NCI-H524 (cell line): Measurements from ENCODE around the gene CYSRT1.

Experiments used
- DNase-seq, 2 experiments: peaks; one replicate each; lab custom pipeline; 2025; lab: John Stamatoyannopoulos, UW

The CYSRT1 gene

DNA sequence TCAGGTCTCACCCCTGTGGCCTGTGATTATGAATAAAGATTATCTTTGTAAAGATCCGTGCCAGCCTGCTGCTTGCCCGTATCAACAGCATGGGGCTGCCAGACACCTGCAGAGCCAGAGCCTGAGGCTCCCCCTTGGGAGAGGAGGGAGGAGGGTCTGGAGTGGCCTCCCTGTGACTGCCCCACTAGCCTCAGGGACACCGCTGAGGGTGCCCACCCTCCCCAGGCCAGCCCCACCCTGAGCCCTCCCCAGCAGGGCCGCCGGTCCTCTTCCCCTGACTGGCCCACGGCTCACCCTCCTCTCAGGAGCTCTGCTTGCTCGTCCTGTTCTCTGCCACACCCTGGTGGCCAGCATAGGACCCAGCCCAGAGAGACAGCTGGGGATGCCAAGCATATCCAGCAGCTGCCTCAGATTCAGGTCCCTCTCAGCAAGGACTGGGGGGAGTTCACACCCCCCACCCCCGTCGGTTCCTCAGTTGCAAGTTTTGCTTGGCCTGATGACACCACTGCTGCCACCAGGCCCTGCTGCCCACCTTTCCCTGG is 34.6 kb upstream of the CYSRT1 start:
- DNase-seq: no peak

DNA sequence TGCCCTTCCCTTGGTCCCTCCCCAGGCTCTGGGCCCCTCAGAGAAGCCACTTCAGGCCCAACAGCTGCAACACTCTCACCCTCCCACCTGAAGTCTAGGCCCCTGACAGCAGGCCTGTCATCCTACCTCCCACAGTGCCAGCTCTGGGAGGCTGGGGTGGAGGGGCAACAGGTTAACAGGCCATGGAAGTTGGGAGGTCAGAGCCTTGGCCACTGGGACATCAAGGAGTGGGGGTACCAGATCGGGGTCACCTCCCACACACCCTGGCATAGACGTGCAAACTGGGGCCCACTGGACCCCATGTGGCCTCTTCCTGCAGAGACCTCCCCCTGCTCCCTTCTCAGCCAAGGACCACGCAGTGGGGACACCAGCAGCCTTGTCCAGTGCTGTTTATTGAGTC is 33.7 kb upstream of the CYSRT1 start:
- DNase-seq: no peak

DNA sequence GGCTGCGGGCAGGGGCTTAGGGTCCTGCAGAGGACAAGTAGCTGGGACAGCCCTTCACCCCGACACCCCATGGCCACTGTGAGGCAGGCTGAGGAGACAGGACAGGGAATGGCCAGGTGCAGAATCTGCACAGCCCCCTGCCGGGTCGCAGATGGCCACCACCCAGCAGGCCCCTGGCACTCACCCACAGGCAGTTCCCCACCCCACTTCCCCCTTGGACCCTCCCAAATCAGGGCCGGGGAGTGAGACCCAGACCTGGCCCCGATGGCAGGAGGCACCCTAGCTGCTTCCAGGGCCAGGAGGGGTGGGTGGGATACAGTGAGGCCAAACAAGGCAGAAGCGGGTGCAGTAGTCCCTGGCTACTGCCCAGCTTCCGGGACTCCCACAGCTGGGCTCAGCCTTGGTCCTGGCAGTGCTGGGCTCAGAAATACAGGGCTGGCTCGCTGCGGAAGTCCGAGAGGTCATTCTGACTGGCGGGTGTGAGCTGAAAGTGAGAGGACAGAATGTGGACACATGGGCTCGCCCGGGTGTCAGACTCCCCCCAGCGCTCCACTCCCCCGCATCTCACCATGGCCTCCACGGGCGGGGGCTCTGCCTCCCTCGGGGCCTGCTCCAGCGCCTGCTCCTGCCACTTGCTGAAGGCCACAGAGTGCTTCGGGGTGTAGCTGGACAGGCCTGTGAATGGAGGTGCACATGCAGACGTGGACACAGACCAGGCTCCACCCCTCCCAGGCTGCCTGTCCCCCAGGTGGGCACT is 33.1 kb upstream of the CYSRT1 start:
- no peak for DNase-seq

DNA sequence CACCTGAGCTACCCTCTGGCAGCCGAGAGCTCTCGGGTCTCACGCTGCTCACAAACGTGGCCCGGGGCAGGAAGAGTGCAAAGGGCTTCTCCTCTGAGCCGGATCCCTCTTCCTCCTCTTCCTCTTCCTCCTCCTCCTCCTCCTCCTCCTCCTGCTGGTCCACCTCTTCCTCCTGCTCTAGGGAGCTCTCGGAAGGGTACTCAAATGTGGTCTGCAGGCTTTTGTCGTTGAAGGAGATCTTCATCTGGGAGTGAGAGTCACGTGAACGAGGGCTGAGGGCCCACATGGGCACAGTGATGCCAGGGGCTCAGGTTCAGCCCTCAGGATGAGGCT is 32.6 kb upstream of the CYSRT1 start:
- no peak for DNase-seq

DNA sequence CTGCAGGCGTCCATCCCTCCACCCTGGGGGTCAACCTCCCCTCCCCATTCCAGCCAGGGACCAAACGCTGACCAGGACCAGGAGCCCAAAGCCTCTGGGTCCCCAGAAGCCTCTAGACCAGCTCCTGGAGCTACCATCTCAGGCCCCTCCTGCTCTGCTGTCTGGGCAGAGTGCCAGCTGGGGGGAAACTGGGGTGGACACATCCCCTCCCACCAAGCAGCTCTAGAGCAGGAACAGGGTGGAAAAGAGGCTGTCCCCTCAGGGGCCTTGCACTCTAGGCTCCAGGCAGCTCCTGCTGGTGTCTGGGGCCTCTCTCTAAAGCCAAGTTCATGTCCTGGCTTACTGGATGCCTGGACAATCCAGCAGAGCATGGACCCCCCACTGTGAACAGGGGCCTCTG is 32.1 kb upstream of the CYSRT1 start:
- DNase-seq: no peak

DNA sequence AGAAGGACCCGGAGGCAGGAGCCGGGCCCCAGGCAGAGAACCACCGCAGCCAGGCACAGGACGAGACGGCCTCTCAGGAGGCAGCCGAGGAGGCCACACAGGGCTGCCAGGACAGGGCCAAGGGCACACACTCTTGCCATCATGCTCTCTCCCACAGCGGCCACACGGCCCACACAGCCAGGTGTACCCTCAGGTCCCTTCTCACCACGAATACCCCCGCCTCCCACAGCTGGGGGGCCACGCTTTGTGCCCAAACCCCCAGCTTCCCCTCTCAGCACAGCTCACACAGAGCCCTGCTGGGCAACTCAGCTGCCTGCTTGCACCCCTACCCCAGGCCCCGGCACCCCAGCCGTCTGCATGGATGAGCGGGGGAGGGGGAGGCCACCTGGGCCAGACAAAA is 31.2 kb upstream of the CYSRT1 start:
- no peak for DNase-seq

DNA sequence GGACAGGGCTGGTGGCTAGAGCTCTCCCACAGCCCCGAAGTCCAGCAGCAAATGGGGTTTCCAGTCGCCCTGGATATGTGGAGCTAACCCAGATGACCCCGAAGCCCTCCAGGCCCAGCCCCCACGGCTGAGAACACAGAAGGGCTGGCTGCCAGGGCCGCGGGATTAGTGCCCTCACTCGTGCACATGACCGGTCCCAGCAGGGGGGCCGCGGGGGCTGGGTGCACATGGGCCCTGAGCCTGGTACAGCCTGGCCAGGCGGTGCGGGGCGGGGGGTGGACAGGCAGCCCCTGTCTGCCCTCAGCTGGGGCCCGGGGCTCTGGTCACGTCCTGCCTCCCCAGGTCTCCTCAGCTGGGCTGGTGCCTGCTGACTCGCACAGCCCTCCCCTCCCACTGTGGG is 30.6 kb upstream of the CYSRT1 start:
- peak; percentile 42 to 80 for DNase-seq

DNA sequence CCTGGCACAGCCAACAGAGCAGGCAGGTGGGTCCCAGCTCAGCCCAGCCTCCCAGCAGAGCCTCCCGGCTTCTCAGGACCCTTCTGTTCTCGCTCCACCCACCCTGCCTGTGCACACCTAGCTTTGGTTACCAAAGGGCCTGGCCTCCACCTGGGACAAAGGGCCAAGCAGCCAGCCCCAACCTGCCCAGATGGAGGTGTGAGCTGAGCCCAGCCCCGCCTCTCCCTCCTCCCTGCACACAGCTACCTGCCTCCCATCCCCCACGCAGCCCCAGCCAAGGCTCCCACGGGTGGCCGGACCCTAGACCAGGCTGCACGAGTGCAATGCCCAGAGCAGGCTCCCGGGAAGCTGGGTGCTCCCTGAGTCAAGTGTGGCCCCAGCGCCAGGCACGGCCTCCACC is 30.1 kb upstream of the CYSRT1 start:
- no peak for DNase-seq

DNA sequence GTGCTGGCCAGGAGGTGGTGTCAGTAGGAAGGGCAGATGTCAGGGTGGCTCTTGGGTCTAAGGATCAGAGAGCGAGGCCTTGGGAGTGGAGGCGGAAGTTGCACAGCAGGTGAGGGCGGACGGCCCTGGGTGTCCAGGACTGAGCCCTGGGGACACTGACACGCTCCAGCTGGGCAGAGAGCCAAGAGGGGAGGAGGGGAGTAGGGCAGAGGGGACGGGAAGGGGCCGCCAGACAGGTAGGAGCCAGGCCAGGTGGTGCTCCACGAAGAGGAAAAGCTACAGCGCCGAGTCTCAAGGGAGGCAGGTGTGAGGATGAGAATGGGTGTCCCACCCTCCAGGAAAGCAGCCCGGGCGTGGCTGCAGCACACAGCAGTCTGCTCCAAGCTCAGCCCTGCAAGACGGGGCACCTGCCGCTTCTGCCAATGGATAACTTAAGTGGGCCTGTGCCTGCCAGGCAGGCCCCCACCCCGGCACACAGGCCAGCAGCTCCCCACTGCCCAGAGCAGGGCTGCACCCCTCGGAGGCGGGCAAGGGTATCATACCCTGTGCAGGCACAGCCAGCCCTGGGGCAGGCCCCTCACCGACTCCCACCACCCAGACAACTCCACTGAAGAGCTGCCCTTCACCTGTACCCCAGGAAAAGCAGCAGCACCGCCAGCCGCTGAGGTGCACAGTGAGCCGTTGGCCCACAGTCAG is 29.3 kb upstream of the CYSRT1 start:
- no peak for DNase-seq

DNA sequence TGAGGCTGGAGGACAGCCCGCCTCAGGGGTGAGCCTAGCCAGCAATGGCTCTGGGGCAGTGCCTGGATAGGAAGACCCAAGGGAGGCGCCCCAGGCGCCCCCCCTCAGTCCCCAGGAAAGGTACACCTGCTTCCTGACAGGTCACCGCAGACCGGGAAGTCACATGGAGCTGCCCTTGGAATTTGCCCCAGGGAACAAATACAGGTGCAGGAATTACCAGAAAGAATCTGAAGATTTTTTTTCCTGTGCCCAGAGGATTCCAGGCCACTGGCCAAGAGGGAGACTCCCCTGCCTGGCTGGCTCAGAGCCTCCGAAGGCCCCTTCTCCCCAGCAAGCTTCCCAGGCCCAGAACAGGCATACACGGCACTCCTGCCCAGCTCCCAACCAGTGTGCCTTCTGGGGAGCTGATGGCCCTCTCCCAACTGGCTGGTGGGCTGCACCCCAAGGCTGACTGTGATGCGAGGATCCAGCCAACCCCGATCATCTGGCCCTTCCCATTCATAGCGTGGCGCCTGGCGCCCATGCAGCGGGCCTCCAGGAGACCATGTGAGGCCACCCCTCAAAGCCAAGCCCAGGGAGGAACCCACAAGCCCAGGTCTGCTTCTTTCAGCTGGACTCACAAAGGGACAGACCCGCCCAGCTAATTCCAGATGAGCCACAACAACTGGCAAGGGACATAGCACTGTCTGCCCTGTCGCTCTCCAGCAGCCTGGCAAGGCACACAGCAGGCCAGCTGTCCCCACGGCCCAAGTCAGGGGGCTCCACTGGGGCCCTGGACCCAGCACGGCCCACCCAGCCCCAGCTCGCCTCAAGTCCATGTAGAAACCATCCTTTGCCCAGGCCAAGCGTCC is 26.7 kb upstream of the CYSRT1 start:
- no peak for DNase-seq

DNA sequence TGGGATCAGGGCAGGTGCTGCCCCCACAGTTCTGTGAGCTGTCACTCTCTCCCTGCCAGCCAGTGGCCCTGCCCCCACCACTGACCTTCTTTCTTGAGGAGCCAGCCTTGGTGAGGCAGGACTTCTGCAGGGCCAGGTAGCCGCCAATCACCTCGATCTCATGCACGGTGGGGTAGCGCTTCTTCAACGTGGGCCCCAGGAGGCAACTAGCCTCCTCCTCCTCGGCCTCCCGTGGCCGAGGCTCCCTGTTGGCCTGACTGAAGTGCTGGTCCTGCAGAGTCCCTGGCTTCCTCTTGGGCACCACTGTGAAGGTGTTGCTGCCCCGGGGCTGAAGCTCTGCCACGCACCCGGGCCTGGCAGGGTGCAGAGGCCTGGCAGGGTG is 26.1 kb upstream of the CYSRT1 start:
- no peak for DNase-seq

DNA sequence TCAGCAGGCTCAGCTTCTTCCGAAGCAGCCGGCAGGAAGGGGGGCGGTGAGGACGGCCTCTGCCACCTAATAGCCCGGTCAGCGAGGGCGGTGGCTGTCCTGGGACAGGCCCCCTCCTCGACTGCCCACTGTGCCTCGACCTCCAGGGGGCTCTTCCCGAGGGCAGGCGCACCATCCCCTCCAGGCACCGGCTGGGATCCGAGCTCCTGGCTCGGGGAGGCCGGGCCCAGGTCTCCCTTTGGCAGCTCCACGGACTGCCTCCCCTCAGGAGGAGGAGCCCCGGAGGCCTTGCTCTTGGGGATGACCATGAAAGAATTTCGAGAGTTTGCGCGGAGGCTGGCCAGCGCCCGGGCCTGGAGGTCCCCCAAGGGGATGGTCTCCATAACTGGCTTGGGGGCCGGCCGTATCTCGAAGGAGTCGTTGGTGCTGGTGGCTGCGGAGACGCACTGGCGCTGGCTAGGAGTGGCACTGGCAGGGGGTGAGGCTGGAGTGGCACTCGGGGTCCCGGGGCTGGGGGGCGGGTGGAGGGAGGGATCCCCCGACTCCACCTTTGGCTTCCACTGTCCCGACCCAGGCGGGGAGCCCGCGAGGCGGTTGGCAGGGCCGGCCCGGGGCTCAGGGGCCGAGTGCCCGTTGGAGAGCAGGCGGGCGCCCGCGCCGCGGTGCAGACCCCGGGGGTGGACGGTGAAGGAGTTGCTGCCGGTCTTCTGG is 25.4 kb upstream of the CYSRT1 start:
- DNase-seq: no peak

DNA sequence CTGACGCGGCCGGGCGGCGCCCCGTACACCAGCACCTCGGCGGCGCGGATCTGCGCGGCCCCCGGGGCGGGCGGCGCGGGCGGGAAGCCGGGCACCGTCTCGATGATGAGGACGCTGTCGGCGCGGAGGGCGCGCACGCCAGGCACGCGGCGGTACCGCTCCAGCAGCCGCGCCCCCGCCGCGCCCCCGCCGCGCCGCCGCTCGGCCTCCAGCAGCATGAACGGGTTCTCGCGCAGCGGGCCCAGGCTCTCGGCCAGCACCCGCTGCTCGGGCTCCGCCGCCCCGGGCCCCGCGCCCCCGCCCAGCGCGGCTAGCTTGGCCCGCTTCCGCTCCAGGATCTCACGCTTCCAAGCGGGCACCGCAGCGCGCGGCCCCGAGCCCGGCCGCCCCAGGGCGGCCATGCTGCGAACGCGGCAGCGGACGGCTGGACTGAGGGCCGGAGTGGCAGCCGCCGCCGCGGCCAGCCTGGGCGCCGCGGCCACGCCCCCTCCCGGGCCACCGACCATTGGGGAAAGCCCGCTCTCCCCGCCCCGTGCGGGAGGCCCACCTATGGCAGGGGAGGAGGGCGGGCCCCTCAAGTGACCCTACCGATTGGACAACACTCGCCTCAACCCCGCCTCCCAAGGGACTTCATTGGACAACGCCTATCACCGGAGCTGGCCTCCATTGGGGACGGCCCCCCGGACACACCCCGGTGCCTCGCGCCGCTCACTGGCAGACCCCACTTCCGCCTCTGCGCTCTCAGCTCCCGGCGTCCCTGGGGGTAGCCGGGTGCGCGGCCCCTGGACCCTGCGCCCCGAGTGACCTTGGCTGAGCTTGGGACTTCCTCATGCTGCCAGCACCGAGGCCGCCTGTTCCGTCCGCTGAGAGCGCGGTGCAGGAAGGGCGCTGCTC is 24.4 kb upstream of the CYSRT1 start, which contains the start of gene TPRN:
Gene TPRN, minus strand, starts transcription at position 431 of the 894 bp plus-strand sequence. Its CDS starts 30 bp downstream, at position 401.
- peak; percentile 100 for DNase-seq

DNA sequence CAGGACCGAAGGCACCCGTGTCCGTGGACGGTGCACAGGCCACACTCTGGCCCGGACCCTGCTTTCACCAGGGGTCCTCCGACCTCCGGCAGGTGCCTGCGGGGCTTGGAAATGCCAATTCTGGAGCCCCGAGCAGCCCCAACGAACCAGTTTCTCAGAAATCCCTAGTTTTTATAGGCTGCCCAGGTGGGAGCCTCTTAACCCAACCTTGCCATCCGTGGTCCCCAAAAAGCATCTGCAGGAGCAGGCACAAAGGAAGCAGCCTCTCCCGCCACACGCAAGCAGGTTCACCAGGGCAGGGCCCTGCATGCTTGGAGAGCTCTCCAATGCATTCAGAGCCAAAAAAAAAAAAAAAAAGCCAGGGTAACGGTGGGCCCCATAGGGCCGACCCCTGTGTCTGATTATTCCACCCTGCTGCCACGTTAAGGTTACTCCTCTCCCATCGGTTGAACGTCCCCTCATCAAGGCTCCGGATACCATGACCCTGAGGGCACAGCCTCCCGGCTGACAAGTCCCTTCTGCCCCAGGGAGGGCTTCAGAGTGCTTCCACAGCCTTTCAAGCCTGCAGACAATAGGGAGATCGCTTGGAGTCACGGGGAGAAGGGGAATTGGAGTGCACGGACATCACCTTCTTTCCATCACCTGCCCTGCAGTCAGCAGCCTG is 23.6 kb upstream of the CYSRT1 start:
- no peak for DNase-seq

DNA sequence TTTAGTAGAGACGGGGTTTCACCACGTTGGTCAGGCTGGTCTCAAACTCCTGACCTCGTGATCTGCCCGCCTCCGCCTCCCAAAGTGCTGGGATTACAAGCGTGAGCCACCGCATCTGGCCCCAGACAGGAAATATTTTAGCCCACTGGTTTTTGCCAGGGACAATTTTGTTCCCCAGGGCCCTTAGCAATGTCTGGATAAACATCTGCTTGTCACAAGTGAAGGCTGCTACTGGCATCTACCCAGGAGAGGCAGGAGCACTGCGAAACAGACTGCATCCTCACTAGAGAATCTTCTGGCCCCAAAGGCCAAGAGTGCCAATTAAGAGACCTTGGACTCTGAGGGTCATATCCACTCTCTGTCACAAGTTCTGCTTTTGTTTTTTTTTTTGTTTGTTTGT is 22.0 kb upstream of the CYSRT1 start:
- no peak for DNase-seq

DNA sequence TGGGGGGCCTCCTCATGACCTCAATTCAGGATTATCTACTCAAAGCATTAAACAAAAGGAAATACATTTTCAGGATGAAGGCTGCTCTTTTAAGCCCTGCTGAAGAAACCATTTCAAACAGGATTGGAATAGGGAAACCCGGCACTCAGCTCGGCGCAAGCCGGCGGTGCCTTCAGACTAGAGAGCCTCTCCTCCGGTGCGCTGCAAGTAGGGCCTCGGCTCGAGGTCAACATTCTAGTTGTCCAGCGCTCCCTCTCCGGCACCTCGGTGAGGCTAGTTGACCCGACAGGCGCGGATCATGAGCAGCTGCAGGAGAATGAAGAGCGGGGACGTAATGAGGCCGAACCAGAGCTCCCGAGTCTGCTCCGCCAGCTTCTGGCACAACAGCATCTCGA is 20.2 kb upstream of the CYSRT1 start:
- DNase-seq: no peak

DNA sequence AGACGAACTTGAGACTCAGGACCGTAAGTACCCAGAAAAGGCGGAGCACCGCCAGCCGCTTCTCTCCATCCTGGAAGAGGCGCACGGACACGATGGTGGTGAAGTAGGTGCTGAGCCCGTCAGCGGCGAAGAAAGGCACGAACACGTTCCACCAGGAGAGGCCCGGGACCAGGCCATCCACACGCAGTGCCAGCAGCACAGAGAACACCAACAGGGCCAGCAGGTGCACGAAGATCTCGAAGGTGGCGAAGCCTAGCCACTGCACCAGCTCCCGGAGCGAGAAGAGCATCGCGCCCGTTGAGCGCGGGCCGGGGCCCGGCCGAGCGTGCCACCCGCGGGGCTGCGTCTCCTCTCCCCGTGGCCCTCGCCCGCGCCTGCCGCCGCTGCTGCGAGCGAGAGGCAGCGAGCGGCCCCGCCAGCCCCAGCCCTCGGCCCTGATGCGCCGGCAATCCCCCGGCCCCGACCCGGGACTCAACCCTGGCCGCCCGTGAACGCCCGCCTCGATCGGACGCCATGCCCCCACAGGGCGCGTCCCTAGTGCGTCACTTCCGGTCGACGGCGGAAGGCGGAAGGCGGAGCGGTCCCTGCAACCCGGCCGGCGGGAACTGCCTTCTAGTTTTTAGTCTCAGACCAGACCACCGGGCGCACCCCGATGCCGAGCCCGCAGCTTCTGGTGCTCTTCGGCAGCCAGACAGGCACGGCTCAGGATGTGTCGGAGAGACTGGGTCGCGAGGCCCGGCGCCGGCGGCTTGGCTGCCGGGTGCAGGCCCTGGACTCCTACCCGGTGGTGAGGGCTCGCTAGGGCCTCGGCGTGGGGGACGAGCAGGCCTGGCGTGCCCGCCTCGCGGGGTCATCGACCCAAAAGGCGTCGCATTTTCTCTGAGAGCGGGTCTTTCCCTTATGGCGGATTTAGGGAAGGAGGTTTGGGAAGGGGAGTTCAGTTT is 19.6 kb upstream of the CYSRT1 start, which contains the start of the genes NDOR1 and TMEM203:
Gene NDOR1, plus strand, starts transcription at position 575 of the 944 bp plus-strand sequence. Its CDS starts 78 bp downstream, at position 653.
Gene TMEM203, minus strand, starts transcription at position 523 of the 944 bp plus-strand sequence. Its CDS starts 234 bp downstream, at position 289.
- peak; percentile 44 to 79 for DNase-seq

DNA sequence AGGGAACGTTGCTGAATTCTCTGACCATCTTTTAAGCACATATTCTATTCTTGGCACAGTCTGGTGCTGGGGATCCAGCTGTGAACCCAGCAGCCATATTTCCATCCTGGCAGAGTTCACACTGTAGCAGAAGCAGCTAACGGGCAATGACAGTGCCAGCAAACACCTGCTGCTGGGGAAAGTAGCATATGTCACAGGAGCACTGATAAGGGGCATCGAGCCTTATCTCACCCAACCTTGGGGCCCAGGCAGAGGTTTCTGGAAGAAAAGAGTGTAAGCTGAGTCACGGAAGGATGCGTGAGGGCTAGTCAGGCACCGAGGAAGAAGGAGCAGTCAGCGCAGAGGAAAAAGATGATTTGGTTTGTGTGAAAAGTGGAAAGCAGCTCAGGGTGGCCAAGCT is 18.4 kb upstream of the CYSRT1 start:
- DNase-seq: no peak

DNA sequence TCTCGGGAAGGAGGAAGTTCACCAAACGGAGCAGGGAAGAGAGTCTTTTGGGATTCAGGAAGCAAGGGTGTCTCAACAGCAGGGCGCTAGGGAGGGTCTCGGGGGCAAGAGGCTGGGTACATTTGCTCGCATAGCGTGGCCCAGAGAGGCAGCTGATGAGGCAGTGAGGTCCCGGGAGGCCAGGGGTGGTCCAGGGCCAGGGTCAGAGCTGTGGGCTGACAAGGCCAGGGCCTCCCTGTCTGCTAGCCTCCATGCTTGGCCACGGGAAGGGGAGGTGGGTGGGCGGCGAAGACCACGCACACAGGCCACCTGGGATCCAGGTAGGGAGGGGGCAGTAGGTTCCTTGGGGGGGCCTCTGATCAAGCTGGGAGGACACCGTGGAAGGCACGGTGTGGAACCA is 13.4 kb upstream of the CYSRT1 start:
- DNase-seq: no peak
